SK-N-DZ (cell line): ENCODE measurements around the gene KLF15. TPM values are rescaled to one million over a fixed set of nuclear protein-coding genes. Genes with fewer than 3 reads are reported as not detected.

Experiments used
- DNase-seq: peaks from one replicate; pipeline ENCODE4 v3.0.0-alpha.2; 2015; ENCODE audit warnings: low spot score
- polyA plus RNA-seq, 2 experiments: library from polyadenylated mRNA; depleted of rRNA; stranded (reverse); fragments of >200 nt; gene quantifications; 2 replicates each; pipeline ENCODE4 v1.2.3, GENCODE V29; 2014

The KLF15 gene
- polyA plus RNA-seq (2014; cell fraction: cytosol; rRNA removed), result 7.5 and 10.0 TPM in 2 replicates
- polyA plus RNA-seq (2014; cell fraction: nucleus; rRNA removed), result 12.3 and 12.6 TPM in 2 replicates

DNA sequence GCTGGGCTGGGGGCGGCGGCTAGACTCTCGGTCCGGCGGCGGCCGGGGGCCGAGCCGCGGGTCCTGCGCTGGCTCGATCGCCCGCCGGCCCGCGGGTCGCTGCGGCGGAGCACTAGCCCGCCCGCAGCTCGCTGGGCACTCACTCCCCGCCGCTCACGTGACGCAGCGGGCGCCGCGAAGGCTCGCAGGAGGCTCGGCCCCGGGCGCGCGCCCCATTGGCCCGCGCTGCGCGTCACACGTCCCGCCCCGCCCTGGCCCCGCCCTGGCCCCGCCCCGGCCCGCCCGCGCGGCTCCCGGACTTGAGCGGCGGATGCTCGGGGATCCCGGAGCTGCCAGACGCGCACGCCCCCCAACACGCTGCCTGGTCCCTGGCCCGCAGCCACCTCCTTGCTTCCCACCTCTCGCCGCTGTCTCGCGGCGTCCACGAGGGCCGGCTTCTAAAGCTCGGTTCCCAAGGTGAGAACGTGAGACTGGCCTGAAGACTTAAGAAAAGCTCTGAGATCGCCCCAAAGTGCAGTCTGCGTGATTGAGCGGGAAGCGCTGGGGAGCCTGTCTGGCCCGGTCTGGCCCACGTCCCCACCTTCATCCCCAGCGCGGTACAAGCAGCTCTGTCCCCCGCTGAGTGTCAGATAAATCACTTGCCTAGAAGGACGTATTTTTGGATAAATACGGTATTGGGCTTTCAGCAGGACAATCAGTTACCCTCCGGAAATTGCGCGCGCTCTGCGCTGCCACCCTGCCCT is at the start of gene KLF15:
Gene KLF15, minus strand, starts transcription at position 114 of the 743 bp plus-strand sequence. CDS start 4,486 bp downstream, outside the sequence.
- peak; percentile 77 for DNase-seq

DNA sequence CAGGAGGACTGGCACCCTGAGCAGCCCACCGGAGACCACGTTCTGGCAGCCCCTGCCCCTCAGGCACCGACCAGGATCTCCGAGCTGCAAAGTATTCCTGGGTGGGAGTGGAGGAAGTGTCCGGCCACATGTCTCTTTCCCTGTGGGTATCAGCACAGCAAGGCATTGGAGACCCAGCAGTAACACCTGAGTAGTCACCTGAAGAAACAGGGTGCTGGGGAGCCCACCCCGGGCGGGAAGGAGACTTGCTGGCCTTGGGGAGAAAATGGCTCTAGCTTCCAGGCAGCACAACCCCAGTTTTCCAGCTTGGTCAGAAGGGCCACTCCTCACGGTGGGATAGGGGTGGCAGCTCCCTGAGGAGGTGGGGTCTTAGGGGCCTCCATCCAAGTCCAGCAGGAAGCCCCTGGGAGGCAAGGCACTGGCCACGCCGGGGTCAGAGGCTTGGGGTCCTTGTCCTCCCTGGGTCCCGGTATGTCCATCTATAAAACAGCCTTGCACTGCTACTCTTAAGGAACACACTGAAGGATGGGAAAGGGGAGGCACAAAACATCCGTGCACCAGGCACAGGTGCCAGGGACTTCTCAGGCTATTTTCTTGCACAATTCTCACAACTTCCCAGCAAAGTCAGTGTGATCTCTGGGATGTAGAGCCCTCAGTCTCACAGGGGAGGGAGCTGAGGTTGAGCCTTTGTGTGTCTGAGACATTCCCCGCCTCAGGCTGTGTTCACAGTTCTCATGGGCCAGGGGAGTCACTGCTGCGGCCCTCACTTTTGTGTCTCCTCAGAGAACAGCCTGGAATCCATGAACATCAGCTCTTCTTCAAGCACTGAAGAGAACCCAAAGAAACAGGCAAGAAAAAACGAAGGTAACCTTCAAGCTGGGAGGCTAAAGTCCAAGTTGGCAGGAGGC is 49.4 kb upstream of the KLF15 start:
- DNase-seq, result no peak

DNA sequence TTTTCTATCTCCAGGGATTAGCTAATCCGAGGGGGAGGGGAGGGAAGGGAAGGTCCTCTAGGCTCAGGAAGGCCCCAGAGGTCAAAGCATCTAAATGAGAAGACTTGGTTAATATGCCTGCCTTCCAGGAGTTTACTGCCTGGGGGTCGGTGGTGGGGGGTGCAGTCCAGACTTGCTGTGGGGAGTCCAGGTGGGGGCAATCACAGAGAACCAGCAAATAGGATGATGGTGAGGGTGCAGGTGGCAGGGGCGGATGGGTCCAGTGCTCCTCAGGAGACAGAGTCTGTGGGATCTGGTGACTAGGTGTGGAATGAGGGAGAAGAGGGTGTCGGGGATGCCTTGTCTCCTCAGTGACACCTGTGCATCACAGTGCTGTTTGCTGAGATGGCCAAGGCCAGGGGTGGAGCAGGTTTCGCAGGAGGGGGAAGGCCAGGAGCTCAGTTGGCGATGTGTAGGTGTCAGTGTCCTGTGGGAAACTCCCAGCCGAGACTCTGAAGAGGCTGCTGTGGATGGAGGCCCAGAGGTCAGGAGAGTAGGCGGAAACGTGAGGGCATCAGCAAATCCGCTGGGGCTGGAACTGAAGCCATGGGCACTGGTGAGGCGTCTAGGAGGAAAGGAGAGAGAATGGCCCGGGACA is 45.6 kb upstream of the KLF15 start:
- DNase-seq, result no peak

DNA sequence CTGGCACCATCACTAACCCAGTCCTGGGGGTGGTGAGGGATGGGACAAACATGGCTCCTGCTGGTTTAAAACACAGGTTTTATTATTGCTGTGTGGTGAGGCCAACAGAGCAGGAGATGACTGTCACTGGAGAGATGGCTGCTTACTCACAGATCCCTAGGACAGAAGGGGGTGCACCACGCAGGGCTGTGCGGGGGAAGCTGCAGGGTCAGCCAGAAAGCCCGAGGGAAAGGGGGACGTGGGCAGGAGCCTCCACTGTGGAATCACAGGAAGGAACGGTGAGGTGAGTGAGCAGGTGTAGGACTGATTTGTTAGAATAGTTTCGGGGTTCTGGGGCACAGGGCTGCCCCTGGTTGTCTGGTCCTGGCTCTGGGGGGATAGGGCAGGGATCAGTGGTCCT is 45.0 kb upstream of the KLF15 start:
- DNase-seq, result no peak

DNA sequence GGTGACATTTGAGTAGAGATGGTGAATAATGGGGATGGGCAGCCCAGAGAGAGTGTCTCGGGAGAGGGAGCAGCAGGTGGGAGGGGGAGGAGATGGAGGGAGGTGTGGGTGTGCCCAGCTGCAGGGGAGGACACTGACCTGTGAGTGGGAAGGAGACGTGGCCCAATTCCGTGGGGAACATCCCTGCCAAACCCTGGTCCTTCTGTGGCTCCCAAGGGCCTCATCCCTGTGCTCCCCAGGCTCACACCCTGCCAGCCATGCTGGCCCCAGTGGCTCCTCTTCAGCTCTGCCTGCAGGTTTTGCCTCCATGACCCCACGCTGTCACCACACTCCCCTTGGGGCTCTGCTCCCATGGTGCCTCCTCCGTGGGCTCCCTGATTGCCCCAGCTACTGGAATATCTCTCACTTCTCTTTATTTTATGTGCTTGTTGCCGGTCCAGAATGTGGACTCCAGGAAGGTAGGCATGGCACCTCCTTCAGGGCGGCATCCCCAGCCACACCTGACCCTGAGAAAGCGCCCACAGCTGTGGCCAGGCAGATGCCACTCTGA is 44.5 kb upstream of the KLF15 start:
- DNase-seq, result no peak

DNA sequence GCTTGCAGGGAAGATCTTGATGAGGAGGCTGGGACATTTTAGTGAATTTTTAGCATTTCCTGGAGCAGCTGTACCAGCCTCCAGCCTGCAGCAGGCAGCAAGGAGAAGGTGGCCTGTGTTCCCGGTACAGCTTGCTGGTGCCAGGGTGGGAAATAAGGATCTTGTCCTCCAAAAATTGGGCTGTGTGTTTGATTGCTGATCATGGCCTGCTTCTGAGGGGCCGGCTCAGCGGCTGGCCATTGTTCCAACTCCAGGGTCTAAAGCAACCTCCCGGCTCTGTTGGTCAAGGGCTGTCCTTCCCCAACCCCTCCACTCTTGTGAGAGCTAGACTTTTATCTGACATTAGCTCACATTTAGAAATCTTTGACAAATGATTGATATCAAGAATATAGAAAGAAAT is 42.5 kb upstream of the KLF15 start:
- no peak for DNase-seq

DNA sequence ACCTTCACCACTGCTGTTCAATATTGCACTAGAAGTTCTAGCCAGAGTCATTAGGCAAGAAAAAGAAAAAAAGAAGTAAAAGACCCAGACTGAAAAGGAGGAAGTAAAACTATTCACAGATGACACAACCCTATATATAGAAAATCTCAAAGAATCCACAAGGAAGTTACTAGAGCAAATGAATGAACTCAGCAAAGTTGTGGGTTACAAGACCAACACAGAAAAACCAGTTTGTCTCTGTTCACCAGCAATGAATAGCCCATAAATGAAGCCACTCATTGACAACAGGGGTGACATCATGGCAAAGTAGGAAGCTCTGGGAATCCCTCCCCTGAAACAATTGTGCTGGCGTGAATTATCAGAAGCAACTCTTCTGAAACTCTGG is 42.1 kb upstream of the KLF15 start:
- no peak for DNase-seq

DNA sequence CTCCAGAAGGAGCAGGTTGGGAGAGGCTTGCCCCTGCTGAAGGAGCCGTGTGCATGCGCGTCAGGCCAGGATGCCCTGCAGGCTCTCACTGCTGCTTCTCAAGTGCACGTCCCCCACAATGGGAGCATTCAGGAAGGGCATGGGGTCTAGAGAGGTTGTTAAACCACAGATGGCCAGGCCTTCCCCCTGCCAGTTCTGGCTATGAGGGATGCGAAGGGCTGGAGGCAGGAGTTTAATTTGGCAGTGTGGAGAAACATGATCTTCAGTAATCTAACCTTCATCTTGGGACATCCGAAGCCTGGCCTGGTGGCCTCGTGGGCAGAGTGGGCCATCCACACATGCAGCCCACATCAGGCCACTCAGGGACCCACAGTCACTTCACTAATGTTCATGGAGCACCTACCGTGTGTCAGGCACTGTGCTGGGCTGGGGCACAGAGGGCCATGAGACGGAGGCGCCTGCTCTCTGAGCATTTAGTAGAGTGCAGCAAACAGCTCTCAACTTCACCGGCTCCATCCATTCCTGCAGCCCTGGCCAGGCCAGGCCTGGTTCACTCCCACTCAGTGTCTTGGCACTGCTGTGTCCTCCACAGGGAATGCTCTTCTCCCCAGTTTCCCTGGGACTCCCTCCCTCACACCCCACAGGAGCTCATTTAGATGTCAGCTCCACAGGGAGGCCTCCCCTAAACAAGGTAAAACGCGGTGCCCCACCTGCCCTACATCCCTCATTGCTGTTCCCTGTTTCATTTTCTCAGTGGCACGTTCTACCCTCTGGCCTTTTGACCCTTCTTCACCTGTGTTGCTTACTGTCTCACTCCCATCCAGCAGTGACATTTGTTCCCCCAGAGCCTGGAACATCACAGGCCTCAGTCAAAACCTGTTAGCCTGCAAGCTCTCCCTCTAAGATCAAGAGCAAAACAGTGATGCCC is 41.5 kb upstream of the KLF15 start:
- no peak for DNase-seq

DNA sequence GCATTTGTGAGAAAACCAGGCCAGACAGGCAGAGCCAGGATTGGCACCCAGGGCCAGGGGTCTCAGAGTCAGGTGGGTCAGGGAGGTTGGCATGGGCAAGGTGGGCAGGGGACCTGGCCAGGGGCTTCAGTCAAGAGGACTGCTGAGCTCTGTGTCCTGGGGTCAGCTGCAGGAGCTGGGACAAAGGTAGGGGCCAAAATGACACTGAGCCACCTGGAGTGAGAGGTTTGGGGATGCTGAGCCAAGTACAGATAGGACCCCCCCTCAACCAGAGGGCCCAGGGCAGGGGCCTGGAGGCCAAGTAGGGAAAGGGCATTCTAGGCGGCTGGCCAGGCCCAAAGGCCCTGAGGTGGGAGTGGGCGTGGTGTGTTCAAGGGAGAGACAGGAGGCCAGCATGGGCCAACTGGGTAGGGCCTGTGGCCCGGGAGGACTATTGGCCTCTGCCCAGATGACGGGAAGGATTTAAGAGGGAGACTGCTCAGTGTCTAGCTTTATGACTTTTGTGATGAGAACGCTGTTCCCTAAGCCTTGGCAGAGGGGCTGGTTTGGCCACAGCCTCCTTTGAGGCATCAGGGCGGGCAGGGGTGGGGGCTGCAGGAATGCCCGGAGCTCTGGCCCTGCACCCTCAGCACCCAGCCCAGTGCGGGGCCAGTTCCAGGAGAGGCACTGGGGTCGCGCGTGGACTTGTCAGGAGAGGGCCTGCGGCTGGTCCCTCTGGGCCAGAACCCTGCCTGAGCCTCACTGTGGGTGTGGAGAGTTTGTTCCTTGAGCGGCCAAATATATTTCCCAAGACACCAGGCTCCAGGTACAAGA is 40.6 kb upstream of the KLF15 start:
- DNase-seq, result no peak

DNA sequence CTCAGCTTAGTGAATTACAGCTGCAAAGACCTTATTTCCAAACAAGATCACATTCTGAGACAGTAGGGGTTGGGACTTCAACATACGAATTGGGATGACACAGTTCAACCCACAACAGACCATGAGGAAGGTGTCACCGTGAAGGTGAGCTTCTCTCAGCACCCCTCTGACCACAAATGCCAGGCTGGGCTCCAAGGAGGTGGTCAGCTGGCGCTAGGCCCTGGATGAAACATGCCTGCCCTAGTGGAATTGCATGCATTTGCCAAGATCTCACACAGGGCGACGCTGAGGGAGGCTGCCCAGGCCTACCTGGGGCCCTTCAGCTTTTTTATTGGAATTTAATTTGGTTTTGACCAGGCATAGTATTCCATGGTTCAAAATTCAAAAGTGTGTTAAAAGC is 39.3 kb upstream of the KLF15 start:
- no peak for DNase-seq

DNA sequence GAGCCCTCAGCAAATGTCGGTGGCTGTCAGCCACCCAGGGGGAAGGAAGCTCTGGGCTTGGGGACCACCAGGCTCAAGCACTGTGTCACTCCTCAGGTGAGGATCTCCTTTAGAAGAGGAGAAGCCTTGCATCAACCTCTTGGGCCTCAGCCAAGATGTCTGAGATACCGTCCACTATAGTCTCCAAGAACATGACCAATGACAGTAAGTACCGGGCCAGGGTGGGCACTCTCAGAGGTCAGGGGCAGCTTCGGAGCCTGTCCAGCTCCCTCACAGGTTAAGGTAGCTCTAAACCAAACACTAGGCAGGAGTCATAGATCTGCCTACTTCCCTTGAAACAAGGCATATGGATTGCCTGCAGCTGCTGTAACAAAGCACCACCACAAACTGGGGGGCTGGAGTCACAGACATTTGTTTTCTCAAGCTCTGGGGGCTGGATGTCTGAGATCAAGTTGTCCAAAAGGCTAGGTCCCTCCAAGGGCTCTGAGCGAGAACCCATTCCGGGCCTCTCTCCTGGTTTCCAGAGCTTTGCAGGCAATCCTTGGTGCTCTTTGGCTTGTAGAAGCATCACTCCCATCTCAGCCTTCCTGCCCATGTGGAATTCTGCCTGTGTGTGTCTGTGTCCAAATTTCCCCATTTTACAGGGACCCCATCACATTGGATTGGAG is 38.8 kb upstream of the KLF15 start:
- DNase-seq, result no peak

DNA sequence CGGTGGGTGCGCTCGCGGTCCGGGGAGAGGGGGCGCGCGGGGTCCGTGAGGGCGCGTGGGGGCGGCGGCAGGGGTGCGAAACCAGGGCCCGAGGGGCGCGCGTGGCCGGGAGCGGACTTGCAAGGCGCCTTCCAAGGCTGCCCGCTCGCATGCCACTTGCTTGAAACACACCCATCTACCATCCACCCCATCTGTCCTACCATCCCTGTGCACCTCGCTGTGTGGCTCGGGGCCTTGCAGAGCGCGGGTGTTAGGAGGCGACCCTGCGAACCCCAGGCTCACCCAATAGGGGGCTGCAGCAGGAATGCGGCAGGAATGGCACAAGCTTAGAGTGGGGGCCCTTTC is 37.7 kb upstream of the KLF15 start:
- DNase-seq, result no peak

DNA sequence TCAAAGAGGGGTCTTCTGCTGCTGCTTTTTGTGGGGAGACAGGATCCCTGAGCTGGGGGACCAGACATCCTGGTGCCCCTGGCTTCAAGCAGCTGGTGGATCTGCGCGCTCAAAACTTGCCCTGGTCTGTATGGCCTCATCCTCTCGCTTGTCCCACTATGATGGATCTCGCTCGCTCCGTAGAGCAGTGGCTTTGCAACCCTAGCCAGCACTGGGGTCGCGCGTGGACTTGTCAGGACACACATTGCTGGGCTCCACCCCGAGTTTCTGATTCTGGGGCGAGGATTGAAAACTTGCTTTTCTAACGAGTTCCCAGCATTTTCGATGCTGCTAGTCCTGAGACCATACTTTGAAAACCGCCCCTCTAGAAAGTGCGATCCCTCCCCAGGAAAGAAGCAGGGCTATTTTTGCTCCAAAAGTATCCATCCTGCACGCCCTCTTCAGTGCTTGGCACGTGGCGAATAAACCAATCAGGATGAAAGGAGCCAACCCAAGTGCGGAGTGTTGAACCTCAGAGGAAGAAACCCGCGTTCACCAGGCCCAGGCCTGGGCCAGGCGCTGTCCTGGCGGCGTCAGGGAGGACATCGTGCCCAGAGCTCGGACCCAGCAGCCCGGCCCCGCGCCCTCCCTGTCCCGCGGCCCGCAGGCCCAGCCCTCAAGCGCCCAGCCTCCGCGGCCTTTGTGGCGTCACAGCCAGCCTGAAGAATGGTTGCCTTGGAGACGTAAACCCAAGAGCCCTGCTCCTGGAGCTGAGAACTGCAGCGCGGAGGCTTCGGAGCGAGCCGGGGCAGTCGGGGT is 37.2 kb upstream of the KLF15 start, which contains the start of gene CFAP100:
Gene CFAP100, plus strand, starts transcription at position 731 of the 798 bp plus-strand sequence. CDS start 1,092 bp downstream, outside the sequence.
- DNase-seq, result peak; percentile 48

DNA sequence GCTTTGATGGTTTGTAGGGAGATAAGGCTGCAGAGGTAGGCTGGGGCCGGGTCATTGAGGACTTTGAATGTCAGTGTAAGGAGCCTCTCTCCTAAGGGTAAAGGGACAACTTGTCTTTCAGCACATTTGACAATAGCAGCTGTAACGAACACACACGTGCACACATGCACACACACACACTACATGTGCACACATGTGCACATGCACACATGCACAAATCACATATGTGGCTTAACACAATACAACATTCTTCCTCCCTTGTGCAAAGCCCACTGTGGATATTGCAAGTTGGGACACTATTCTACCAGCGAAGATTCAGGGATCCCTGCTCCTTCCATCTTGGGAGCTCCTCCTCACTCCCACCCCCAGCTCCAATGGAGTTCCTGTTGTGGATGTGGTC is 36.4 kb upstream of the KLF15 start:
- no peak for DNase-seq

DNA sequence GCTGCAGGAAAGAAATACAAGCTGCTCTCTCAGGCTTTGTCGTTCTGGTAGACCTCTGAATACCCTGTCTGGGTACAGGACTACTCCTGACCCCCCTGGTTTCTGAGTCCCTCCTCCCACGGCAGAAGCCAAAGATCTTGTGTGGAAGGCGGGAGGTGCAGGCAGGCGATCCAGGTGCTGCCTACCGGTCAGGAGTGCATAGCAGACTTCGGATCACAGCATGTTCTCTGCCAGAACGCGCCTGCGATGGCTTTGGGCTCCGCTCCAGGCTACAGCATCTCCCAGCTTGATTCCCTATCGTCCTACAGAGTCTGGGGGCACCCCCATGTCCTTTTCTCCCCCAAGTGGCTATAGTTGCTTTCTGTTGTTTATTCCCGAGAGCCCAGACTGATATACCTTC is 35.0 kb upstream of the KLF15 start:
- DNase-seq, result no peak

DNA sequence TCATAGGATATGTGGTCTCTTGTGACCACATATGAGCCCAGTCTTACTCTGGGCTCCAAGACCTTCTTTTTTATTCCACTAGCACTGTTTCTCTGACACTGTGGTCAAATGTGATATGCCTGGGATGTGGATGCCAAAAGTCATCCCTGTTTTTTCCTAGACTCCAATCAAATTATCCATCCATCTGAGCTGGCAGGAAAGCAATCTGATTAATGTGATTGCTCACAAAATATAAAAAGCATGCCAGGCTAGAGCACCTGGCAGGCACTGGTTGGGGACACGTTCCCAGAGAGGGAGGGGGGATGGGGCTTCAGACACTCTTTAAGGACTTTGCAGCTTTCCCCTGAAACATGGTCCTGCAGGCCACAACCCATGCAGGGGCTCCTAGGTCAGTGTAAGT is 34.4 kb upstream of the KLF15 start:
- DNase-seq, result no peak

DNA sequence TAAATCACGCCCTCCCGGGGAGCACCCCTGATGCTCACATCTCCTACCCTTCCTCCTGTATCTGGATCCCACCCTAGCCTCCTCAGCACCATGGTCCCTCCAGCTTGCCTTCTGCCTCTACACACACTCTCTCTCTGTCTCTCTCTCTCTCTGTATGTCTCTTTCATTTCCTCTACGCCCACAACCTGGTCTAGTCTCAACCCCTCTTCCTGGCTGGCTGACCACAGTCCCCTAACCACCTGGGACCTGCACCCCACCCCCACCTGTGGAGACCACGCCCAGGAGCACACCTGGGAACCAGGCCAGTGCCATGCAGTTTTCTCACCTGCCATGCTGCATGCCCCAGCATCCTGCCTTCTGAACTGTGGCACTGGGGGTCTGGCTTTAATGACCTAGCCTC is 33.5 kb upstream of the KLF15 start:
- DNase-seq, result no peak

DNA sequence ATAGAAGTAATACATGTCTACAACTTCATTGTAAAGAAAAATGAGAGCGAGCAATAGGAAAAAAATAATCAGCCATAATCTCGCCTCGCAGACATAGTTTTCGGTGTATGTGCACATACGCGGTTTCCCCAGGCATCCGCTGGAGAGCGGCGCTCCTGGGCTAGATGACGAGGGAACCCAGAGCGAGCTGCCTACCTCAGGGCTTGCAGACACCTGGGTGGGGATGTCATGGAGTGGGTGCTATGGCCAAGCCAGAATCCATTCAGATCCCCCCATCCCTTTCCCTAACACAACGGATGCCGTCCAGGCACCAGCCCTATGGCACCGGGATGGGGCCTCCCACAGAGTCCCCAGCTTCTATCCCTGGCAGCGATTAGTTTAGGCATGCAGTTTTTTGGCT is 33.0 kb upstream of the KLF15 start:
- DNase-seq, result no peak

DNA sequence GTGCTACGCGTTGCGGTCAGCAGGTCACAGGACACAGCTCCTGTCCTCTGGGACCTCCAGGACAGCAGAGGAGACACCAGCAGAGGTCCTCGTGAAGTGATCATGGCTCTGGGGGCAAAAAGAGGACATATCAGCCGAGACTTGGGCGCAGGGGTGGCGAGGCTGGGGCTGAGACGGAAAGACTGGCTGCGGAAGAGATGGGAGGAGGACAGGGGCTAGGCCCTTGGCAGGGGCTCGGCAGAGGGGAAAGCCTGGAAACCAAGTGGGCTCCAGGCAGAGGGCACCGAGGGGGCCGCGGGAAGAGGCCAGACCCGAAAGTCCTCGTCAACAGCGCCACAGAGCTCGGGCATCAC is 32.6 kb upstream of the KLF15 start:
- DNase-seq, result no peak
